Lung (tissue), 12 donors: Measurements from ENCODE around the gene MPP2. TPM values are rescaled to one million over a fixed set of nuclear protein-coding genes. Genes with fewer than 3 reads are reported as not detected.
A peak's percentile ranks its signal among the peaks of the same experiment; 100 is the strongest.
"Not testable (repeated sequence)": the region's sequence is repeated elsewhere in the genome, so short reads cannot be mapped to it uniquely, and the experiment has no call there.

Experiments
- ATAC-seq: fragments of 200-7000 bp; cut with Tn5 transposase; one replicate; pipeline ENCODE4 v1.9.1; 2020; ENCODE audit warnings: moderate number of reproducible peaks; ENCODE audit not compliant: insufficient read depth, low FRiP score
- DNase-seq, 3 donors: peaks; one replicate each; pipeline ENCODE4 v3.0.0-alpha.2; 2013 to 2017
- H3K27ac ChIP-seq, 2 donors: one replicate each; pipeline ENCODE4 v1.5.1; 2013; ENCODE audit warnings: mild to moderate bottlenecking in 2 of 2, moderate library complexity in 2 of 2, control low read depth in 1 of 2, inconsistent platforms in 1 of 2, low read depth in 1 of 2, low read length in 1 of 2
- H3K27me3 ChIP-seq, 3 donors: one replicate each; pipeline ENCODE4 v1.5.1; 2013; ENCODE audit warnings: low read length in 2 of 3; ENCODE audit not compliant: control insufficient read depth in 3 of 3, insufficient read depth in 3 of 3
- H3K36me3 ChIP-seq, 4 donors: one replicate each; pipeline ENCODE4 v1.5.1; 2013; ENCODE audit warnings: low read length in 4 of 4, mild to moderate bottlenecking in 1 of 4, moderate library complexity in 1 of 4; ENCODE audit not compliant: control insufficient read depth in 4 of 4, insufficient read depth in 4 of 4
- H3K4me1 ChIP-seq, 5 donors: one replicate each; pipeline ENCODE4 v1.5.1; 2013; ENCODE audit warnings: low read length in 5 of 5, mild to moderate bottlenecking in 2 of 5, moderate library complexity in 1 of 5; ENCODE audit not compliant: control insufficient read depth in 5 of 5, insufficient read depth in 5 of 5
- H3K4me3 ChIP-seq: one replicate; pipeline ENCODE4 v1.5.1; 2013; ENCODE audit warnings: mild to moderate bottlenecking, control low read depth, moderate library complexity
- H3K9ac ChIP-seq, 2 donors: one replicate each; pipeline ENCODE4 v1.5.1; 2013; ENCODE audit warnings: low read length in 2 of 2, control low read depth in 1 of 2; ENCODE audit not compliant: insufficient read depth in 1 of 2
- H3K9me3 ChIP-seq, 4 donors: one replicate each; pipeline ENCODE4 v1.5.1; 2013; ENCODE audit warnings: low read length in 3 of 4, mild to moderate bottlenecking in 1 of 4, moderate library complexity in 1 of 4; ENCODE audit not compliant: control insufficient read depth in 4 of 4, insufficient read depth in 3 of 4
- WGBS, 2 donors: extraction: QIAGEN DNeasy Blood & Tissue Kit; methylation state at CpG; one replicate each; pipeline ENCODE4 v1.1.7; 2013; 5-methylcytosine and 5-hydroxymethylcytosine counted together
- polyA plus RNA-seq, 2 donors: library from polyadenylated mRNA; stranded (reverse); fragments of 200-250 nt; gene quantifications; one replicate each; pipeline ENCODE4 v1.2.1, GENCODE V29; 2013
- total RNA-seq, 2 donors: library from RNA; depleted of rRNA in 1 of 2; stranded (reverse); fragments of >200 nt in 1 of 2; gene quantifications; one replicate each; pipeline ENCODE4 v1.2.1, GENCODE V29; 2014 to 2021
- TF ChIP-seq, protein P1 (sequence below): IDR thresholded peaks from 2 replicates; pipeline ENCODE4 v1.5.1; 2012; ENCODE audit warnings: mild to moderate bottlenecking; ENCODE audit errors: control extremely low read depth, extremely low read depth
- donor health status: control.
- donor health status: control.
- donor health status: Bipolar disorder and iron deficiency.
- donor health status: healthy.
- donor health status: DM: yes; HTN: yes; CAD: no.

Gene MPP2
- total and polyA plus RNA-seq, 4 donors, result 0.24 to 1.3 (median 0.69) TPM

DNA sequence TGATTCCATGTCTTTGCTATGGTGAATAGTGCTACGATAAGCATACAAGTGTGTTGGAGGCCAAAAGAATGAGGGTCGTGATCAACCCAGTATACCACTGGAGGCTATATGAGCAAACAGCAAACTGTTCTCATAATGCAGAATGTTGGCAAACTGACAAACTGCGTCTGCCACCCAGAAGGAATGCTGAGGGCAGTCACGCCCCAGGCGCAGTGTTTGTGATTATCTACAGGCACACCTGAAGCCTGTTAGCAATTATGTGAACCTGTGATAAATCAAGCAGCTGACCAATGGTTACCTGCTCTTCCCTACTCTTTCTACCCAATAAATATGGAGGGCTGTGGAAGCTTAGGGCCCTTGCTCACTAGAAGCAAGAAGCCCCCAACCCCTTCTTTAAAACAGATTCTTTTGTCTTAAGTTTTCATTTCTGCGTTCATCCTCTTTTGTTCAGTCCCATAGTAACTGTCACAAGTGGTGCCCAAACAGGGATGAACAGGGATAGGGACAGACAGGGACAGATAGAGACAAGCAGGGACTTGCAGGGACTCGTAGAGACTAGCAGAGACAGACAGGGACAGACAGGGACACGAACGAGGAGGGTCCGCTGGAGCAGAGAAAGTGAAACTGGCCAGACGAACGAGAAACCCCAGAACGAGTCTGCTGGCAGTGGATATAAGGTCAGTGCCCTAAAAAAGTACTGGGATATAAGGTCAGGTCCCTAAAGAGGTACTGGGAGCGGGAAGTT lies 35.2 kb downstream of the MPP2 start:
- 65 to 82% methylated on average over 14 of the region's 14 CpGs for WGBS, 2 donors
- Histone ChIP-seq H3K9ac (no peak overlapping the region), H3K27ac (peak overlapping the region; percentile 36 to 50), H3K4me1 (no peaks in the 10 kb centered on the region), H3K4me3 (no peak overlapping the region), H3K36me3 (no peaks in the 10 kb centered on the region), H3K27me3 (no peaks in the 10 kb centered on the region), H3K9me3 (no peaks in the 10 kb centered on the region)
- ATAC-seq (no peak), DNase-seq (no peak)
- TF ChIP-seq, protein P1, sequence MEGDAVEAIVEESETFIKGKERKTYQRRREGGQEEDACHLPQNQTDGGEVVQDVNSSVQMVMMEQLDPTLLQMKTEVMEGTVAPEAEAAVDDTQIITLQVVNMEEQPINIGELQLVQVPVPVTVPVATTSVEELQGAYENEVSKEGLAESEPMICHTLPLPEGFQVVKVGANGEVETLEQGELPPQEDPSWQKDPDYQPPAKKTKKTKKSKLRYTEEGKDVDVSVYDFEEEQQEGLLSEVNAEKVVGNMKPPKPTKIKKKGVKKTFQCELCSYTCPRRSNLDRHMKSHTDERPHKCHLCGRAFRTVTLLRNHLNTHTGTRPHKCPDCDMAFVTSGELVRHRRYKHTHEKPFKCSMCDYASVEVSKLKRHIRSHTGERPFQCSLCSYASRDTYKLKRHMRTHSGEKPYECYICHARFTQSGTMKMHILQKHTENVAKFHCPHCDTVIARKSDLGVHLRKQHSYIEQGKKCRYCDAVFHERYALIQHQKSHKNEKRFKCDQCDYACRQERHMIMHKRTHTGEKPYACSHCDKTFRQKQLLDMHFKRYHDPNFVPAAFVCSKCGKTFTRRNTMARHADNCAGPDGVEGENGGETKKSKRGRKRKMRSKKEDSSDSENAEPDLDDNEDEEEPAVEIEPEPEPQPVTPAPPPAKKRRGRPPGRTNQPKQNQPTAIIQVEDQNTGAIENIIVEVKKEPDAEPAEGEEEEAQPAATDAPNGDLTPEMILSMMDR, result no peak

DNA sequence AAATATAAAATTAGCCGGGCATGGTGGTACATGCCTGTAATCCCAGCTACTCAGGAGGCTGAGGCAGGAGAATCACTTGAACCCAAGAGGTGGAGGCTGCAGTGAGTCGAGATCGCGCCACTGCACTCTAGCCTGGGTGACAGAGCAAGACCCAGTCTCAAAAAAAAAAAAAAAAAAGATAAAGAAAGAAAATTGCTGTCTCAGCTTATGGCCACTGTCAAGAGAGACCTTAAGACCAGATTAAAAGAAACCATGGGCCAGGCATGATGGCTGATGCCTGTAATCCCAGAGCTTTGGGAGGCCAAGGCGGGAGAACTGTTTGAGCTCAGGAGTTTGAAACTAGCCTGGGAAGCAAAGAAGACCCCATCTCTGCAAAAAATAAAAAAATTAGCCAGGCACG lies 38.3 kb downstream of the MPP2 start:
- not testable (repeated sequence) for ATAC-seq

DNA sequence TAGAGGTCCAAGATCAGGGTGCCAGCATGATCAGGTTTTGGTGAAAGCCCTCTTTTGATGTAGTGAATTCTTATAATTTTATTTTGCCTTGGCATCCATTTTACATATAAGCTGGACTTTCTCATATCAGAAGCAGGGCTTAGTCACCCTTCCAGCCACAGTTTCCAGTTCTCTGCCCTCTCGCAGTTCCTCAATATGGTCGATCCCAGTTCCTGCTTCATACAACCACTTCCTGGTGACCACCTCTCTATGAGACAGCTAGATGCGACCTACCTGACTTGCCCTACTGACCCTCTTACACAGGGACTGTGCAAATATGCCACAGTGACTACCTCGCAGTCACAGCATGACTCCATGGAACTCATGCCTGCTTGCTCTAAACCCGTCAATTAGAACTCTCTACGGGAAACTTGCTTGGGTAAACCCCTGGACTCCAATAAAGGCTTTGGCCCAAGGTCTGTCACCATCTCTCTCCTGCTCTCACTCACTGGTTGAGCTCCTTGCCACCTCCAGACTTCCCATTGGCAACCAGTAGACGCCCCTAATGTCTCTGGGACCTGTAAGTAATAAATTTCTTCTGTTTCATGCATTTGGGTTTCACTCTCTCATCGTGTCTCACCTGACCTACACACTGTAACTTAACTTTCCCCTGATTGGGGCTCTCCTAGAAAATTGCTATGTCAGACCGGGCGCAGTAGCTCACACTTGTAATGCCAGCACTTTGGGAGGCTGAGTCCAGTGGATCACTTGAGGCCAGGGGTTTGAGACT lies 38.9 kb downstream of the MPP2 start:
- Histone ChIP-seq H3K9me3 (no peaks in the 10 kb centered on the region), H3K27ac (no peak overlapping the region), H3K4me1 (no peaks in the 10 kb centered on the region), H3K27me3 (no peaks in the 10 kb centered on the region), H3K9ac (no peak overlapping the region), H3K36me3 (no peaks in the 10 kb centered on the region), H3K4me3 (no peak overlapping the region)
- TF ChIP-seq, protein P1, result no peak
- WGBS, 2 donors, result 77 to 80% methylated on average over 10 of the region's 10 CpGs
- ATAC-seq, result no peak
- no peak for DNase-seq

More for the DNA sequence above, 38.3 kb downstream of the MPP2 start:
- not testable (repeated sequence) for H3K4me3 ChIP-seq, H3K4me1 ChIP-seq, H3K27me3 ChIP-seq, H3K9me3 ChIP-seq, H3K27ac ChIP-seq, H3K36me3 ChIP-seq, DNase-seq, H3K9ac ChIP-seq
- 88 to 93% methylated on average over 6 of the region's 6 CpGs for WGBS, 2 donors
